SK-N-MC (cell line): Measurements from ENCODE around the gene RPRML.

Source experiments
- EZH2 ChIP-seq: fragments of 200-600 bp; sonication (generic); IDR thresholded peaks from one replicate; pipeline ENCODE4 v1.6.1; 2017; ENCODE audit warnings: antibody characterized with exemption
- FOXP2 ChIP-seq: optimal IDR thresholded peaks from 2 replicates; pipeline ENCODE3; 2011; ENCODE audit warnings: mild to moderate bottlenecking, moderate library complexity; ENCODE audit not compliant: insufficient read depth; ENCODE audit errors: extremely low read length, control extremely low read depth
- POLR2AphosphoS5 ChIP-seq: IDR thresholded peaks from 2 replicates; pipeline ENCODE4 v1.6.1; 2012; ENCODE audit warnings: mild to moderate bottlenecking, low read depth, low read length, borderline replicate concordance

DNA sequence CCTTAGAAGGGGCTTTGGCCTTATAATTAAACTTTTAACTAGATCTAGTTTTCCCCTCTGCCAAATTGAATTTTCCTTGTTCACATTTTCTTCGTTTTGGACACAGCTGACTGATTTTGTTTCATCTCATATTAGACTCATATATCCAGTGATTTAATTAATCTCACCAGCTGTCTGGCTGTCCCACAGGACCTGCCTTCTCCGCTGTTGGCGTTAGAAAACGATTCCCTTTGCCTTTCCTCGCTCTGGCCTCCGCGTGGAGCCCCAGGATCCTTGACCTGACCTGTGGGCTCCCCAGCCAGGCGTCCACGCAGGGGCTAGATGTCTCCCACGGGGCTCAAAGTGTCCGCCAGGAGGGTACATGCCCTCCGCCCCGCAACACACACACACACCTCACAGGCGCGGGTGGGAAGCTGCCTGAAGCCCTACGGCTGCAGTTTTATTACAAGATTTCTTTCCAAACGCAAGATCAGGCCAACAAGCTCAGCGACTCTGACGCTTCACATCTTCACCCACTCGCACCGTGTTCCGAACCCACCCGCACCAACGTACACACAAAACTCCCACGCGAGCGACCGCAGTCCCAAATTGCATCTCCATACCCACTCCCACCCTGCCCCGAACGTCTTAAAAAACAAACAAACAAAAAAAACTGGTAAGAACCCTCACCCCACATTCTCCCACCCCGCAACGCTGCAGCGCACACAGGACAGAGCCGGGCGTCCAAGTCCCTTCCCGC lies 1.1 kb downstream of the RPRML start:
- no peak for TF ChIP-seq POLR2AphosphoS5
- no peak for TF ChIP-seq EZH2
- no peak for TF ChIP-seq FOXP2
